NB4 (cell line): ENCODE measurements around the gene ANXA6.

Experiments
- DNase-seq: peaks from one replicate; pipeline ENCODE4 v3.0.0; 2010; ENCODE audit warnings: low read depth
- H3K4me3 ChIP-seq: one replicate; pipeline ENCODE4 v1.5.1; 2011; ENCODE audit warnings: mild to moderate bottlenecking, low read depth, low read length, moderate library complexity
- CTCF ChIP-seq: IDR thresholded peaks from one replicate; pipeline ENCODE4 v1.5.1; 2012; ENCODE audit warnings: low read depth, low read length
- MAX ChIP-seq: IDR thresholded peaks from 2 replicates; pipeline ENCODE4 v1.6.1; 2011; ENCODE audit warnings: low read depth, low read length
- MYC ChIP-seq: IDR thresholded peaks from 2 replicates; pipeline ENCODE4 v1.6.1; 2011; ENCODE audit warnings: low read depth, low read length
- POLR2A ChIP-seq: IDR thresholded peaks from 2 replicates; pipeline ENCODE4 v1.6.1; 2011; ENCODE audit warnings: mild to moderate bottlenecking; ENCODE audit not compliant: insufficient read length; ENCODE audit errors: extremely low read depth

The ANXA6 gene

GRCh38 chr5:151158287-151158661, 695 bp upstream of the ANXA6 start:
- no peak for TF ChIP-seq CTCF
- no peak for TF ChIP-seq MAX
- no peak for TF ChIP-seq MYC
- no peak for TF ChIP-seq POLR2A
- H3K4me3 ChIP-seq = peak overlapping the region; percentile 78
- peak; percentile 68 for DNase-seq

GRCh38 chr5:151156507-151157420, 815 bp downstream of the ANXA6 start:
- TF ChIP-seq MYC (no peak), MAX (no peak; the same call in 1 of the 2 replicates), CTCF (no peak), POLR2A (no peak)
- peak; percentile 79 for DNase-seq
- H3K4me3 ChIP-seq = peak overlapping the region; percentile 78

- TF ChIP-seq MYC (no peak), CTCF (no peak), POLR2A (no peak), MAX (no peak)
- H3K4me3 ChIP-seq = peak overlapping the region; percentile 78
- peak; percentile 60 for DNase-seq
These were observed 1.6 kb downstream of the ANXA6 start for GRCh38 chr5:151155775-151156506.

GRCh38 chr5:151154931-151155774, 2.4 kb downstream of the ANXA6 start:
- peak; percentile 76 for DNase-seq
- TF ChIP-seq CTCF (no peak), MYC (no peak), MAX (no peak), POLR2A (no peak)
- H3K4me3 ChIP-seq = peak overlapping the region; percentile 78

- no peak overlapping the region for H3K4me3 ChIP-seq
- TF ChIP-seq CTCF (no peak), MAX (no peak), POLR2A (no peak), MYC (no peak)
These were observed 3.8 kb downstream of the ANXA6 start for GRCh38 chr5:151153766-151154272.

More at GRCh38 chr5:151153766-151154272, 3.8 kb downstream of the ANXA6 start:
- no peak for DNase-seq
